Measurements from ENCODE around the gene GINM1. TPM values are rescaled to one million over a fixed set of nuclear protein-coding genes. Genes with fewer than 3 reads are reported as not detected.

Gene GINM1
- total RNA-seq, 2 donors from 2014 or later, result 52.5 to 81.6 TPM

- ATAC-seq (ENCODE audit: insufficient number of reproducible peaks, low FRiP score, low read depth) (no peak), DNase-seq (ENCODE audit: low spot score) (no peak)
- no peaks in the 10 kb centered on the region for H3K27me3 ChIP-seq (replicated peaks; ENCODE audit: insufficient read depth)
- no peak overlapping the region for H3K27ac ChIP-seq
- H3K4me1 ChIP-seq (ENCODE audit: control insufficient read depth in 1 of 2, low read depth in 2 of 2), result no peaks in the 10 kb centered on the region
- peaks cover 54% of the 10 kb centered on the region for H3K36me3 ChIP-seq
- H3K9me3 ChIP-seq, result no peaks in the 10 kb centered on the region
- H3K4me3 ChIP-seq, result no peak overlapping the region
- no peak for TF ChIP-seq CTCF (IDR thresholded peaks at IDR 0.05)
Observed at GRCh38 chr6:149592983-149593382, 26.8 kb downstream of the GINM1 start.

- Histone ChIP-seq H3K4me3 (no peak overlapping the region), H3K27me3 (replicated peaks; ENCODE audit: insufficient read depth) (no peaks in the 10 kb centered on the region), H3K27ac (no peak overlapping the region), H3K9me3 (no peaks in the 10 kb centered on the region), H3K4me1 (ENCODE audit: control insufficient read depth in 1 of 2, low read depth in 2 of 2) (no peaks in the 10 kb centered on the region), H3K36me3 (peaks cover 54% of the 10 kb centered on the region)
- ATAC-seq (ENCODE audit: insufficient number of reproducible peaks, low FRiP score, low read depth) (no peak), DNase-seq (ENCODE audit: low spot score) (no peak)
- no peak for TF ChIP-seq CTCF (IDR thresholded peaks at IDR 0.05)
Observed at GRCh38 chr6:149593408-149593807, 27.2 kb downstream of the GINM1 start.

GRCh38 chr6:149600508-149600907, 34.3 kb downstream of the GINM1 start:
- no peaks in the 10 kb centered on the region for H3K4me1 ChIP-seq (ENCODE audit: control insufficient read depth in 1 of 2, low read depth in 2 of 2)
- ATAC-seq (ENCODE audit: insufficient number of reproducible peaks, low FRiP score, low read depth), result no peak
- DNase-seq (ENCODE audit: low spot score), result no peak
- no peak overlapping the region for H3K27ac ChIP-seq
- no peak for TF ChIP-seq CTCF (IDR thresholded peaks at IDR 0.05)
- peaks cover 27% of the 10 kb centered on the region for H3K36me3 ChIP-seq
- no peaks in the 10 kb centered on the region for H3K27me3 ChIP-seq (replicated peaks; ENCODE audit: insufficient read depth)
- H3K4me3 ChIP-seq, result no peak overlapping the region
- no peaks in the 10 kb centered on the region for H3K9me3 ChIP-seq

GRCh38 chr6:149608381-149608982, 42.3 kb downstream of the GINM1 start:
- no peak for TF ChIP-seq CTCF (IDR thresholded peaks at IDR 0.05)
- peaks cover 3% of the 10 kb centered on the region for H3K9me3 ChIP-seq
- no peaks in the 10 kb centered on the region for H3K27me3 ChIP-seq (replicated peaks; ENCODE audit: insufficient read depth)
- ATAC-seq (ENCODE audit: insufficient number of reproducible peaks, low FRiP score, low read depth) (no peak), DNase-seq (ENCODE audit: low spot score) (no peak)
- H3K36me3 ChIP-seq, result no peaks in the 10 kb centered on the region
- no peaks in the 10 kb centered on the region for H3K4me1 ChIP-seq (ENCODE audit: control insufficient read depth in 1 of 2, low read depth in 2 of 2)
- H3K27ac ChIP-seq, result no peak overlapping the region
- H3K4me3 ChIP-seq, result no peak overlapping the region

GRCh38 chr6:149614337-149614736, 48.2 kb downstream of the GINM1 start:
- no peak overlapping the region for H3K4me3 ChIP-seq
- ATAC-seq (ENCODE audit: insufficient number of reproducible peaks, low FRiP score, low read depth) (no peak), DNase-seq (ENCODE audit: low spot score) (no peak)
- H3K4me1 ChIP-seq (ENCODE audit: control insufficient read depth in 1 of 2, low read depth in 2 of 2), result no peaks in the 10 kb centered on the region
- H3K27me3 ChIP-seq (replicated peaks; ENCODE audit: insufficient read depth), result no peaks in the 10 kb centered on the region
- H3K9me3 ChIP-seq, result peaks cover 3% of the 10 kb centered on the region
- H3K36me3 ChIP-seq, result no peaks in the 10 kb centered on the region
- TF ChIP-seq CTCF (IDR thresholded peaks at IDR 0.05), result no peak
- H3K27ac ChIP-seq, result no peak overlapping the region
